Spleen (tissue), 11 donors: ENCODE data around the gene MMP8. TPM values are rescaled to one million over a fixed set of nuclear protein-coding genes. Genes with fewer than 3 reads are reported as not detected.
A peak's percentile ranks its signal among the peaks of the same experiment; 100 is the strongest.

ENCODE experiments used
- DNase-seq: peaks from one replicate; pipeline ENCODE4 v3.0.0-alpha.2; 2020
- H3K27ac ChIP-seq, 8 donors: fragments of 200-600 bp; sonication (generic) in 7 of 8; 1 replicate in 4 of 8; 2 replicates in 4 of 8; pipeline versions ENCODE4 v1.5.0 to v1.8.0; 2016 to 2021; ENCODE audit warnings: inconsistent platforms in 4 of 8, mild to moderate bottlenecking in 4 of 8, moderate library complexity in 1 of 8
- H3K27me3 ChIP-seq, 7 donors: fragments of 200-600 bp; sonication (generic) in 6 of 7; replicated peaks in 1 of 7; 1 replicate in 4 of 7; 2 replicates in 3 of 7; pipeline versions ENCODE4 v1.5.0 to v1.8.0; 2016 to 2021; ENCODE audit warnings: inconsistent platforms in 3 of 7, mild to moderate bottlenecking in 1 of 7
- H3K36me3 ChIP-seq, 6 donors: fragments of 200-600 bp; sonication (generic) in 5 of 6; 1 replicate in 4 of 6; 2 replicates in 2 of 6; pipeline versions ENCODE4 v1.5.0 to v1.8.0; 2016 to 2021; ENCODE audit warnings: inconsistent platforms in 2 of 6
- H3K4me1 ChIP-seq, 6 donors: fragments of 200-600 bp; sonication (generic) in 5 of 6; 1 replicate in 3 of 6; 2 replicates in 3 of 6; pipeline versions ENCODE4 v1.5.0 to v1.8.0; 2016 to 2021; ENCODE audit warnings: inconsistent platforms in 3 of 6
- H3K4me3 ChIP-seq, 8 donors: fragments of 200-600 bp; sonication (generic) in 7 of 8; 1 replicate in 4 of 8; 2 replicates in 4 of 8; pipeline versions ENCODE4 v1.5.0 to v1.8.0; 2016 to 2021; ENCODE audit warnings: inconsistent platforms in 4 of 8, mild to moderate bottlenecking in 4 of 8, moderate library complexity in 2 of 8
- H3K9me3 ChIP-seq, 8 donors: fragments of 200-600 bp; sonication (generic) in 7 of 8; 1 replicate in 4 of 8; 2 replicates in 4 of 8; pipeline versions ENCODE4 v1.5.0 to v1.8.0; 2016 to 2021; ENCODE audit warnings: inconsistent platforms in 4 of 8
- CTCF ChIP-seq, 11 experiments: fragments of 200-600 bp in 7 of 11; fragments of 450-650 bp in 4 of 11; sonication (generic) in 4 of 11; IDR thresholded peaks in 8 of 11; conservative IDR thresholded peaks in 3 of 11; 1 replicate in 7 of 11; 2 replicates in 4 of 11; pipeline versions ENCODE4 v1.4.0 to v1.8.0; 2016 to 2021; ENCODE audit warnings: antibody characterized with exemption in 11 of 11, inconsistent platforms in 4 of 11, mild to moderate bottlenecking in 1 of 11
- POLR2A ChIP-seq, 3 donors: fragments of 450-650 bp; IDR thresholded peaks; one replicate each; pipeline ENCODE4 v1.5.1; 2017; ENCODE audit warnings: antibody characterized with exemption in 3 of 3, mild to moderate bottlenecking in 1 of 3
- POLR2AphosphoS5 ChIP-seq, 3 donors: sonication (generic); formaldehyde crosslinking; IDR thresholded peaks; one replicate each; pipeline ENCODE4 v1.5.1; 2017; ENCODE audit warnings: antibody characterized with exemption in 3 of 3
- WGBS, 5 donors: extraction: QIAGEN DNeasy Blood & Tissue Kit in 3 of 5; methylation state at CpG; one replicate each; pipeline versions ENCODE4 v1.1.5 to v1.1.7; 2013 to 2018; 5-methylcytosine and 5-hydroxymethylcytosine counted together
- intact Hi-C: fragments of 100-400 bp; cut with DNase I; formaldehyde crosslinking; loops from one replicate; pipeline ENCODE4 v1.15.0; 2023; ENCODE audit warnings: low total_unique reads
- polyA plus RNA-seq, 3 donors: library from polyadenylated mRNA; stranded (reverse); fragments of 200-250 nt; gene quantifications; one replicate each; pipeline ENCODE4 v1.2.1, GENCODE V29; 2013
- total RNA-seq, 7 donors: library from RNA; depleted of rRNA in 3 of 7; stranded (reverse); fragments of >200 nt in 3 of 7; fragmentation: NEBNext Ultra II Directional in 4 of 7; extraction: Animal tissue kit (Norgen Biotek cat#: 25700) in 4 of 7; gene quantifications; one replicate each; pipeline versions ENCODE4 v1.1.0 to v1.2.1, GENCODE V29; 2016 to 2021
- donor health status: healthy with polysubstance abuse.
- donor health status: DM: no; HTN: no; CAD: no; lungs with moderate emphysema.
- donor health status: DM: no; HTN: no; CAD: no.
- donor health status: Bipolar disorder and iron deficiency.
- donor health status: healthy.
- donor health status: DM: no; HTN: no; CAD: no.
- donor health status: DM: yes; HTN: yes; CAD: no.

MMP8 gene
- total and polyA plus RNA-seq, 10 donors = 0.87 to 120 (median 16.6) TPM

- Histone ChIP-seq H3K27me3 (no peaks in the 10 kb centered on the region), H3K9me3 (no peaks in the 10 kb centered on the region), H3K4me1 (peaks cover 0 to 11% (median 0%) of the 10 kb centered on the region in 6 donors), H3K27ac (no peak overlapping the region), H3K36me3 (no peaks in the 10 kb centered on the region), H3K4me3 (no peak overlapping the region)
- TF ChIP-seq POLR2AphosphoS5 (IDR thresholded peaks at IDR 0.05) = no peak
- TF ChIP-seq CTCF (IDR thresholded peaks at IDR 0.05 in 8 of 11, conservative IDR thresholded peaks at IDR 0.05 in 3 of 11) = no peak
- no peak for TF ChIP-seq POLR2A (IDR thresholded peaks at IDR 0.05)
- DNase-seq = no peak
- intact Hi-C loops = no loop called here
- 53 to 66% (median 63%) methylated on average over 9 of the region's 9 CpGs for WGBS, 5 donors
These were observed 5.4 kb upstream of the MMP8 start for GRCh38 chr11:102729849-102730815.

GRCh38 chr11:102727890-102728289, 3.1 kb upstream of the MMP8 start:
- Histone ChIP-seq H3K9me3 (no peaks in the 10 kb centered on the region), H3K27me3 (no peaks in the 10 kb centered on the region), H3K4me1 (peaks cover 0 to 14% (median 0%) of the 10 kb centered on the region in 6 donors), H3K4me3 (no peak overlapping the region), H3K36me3 (no peaks in the 10 kb centered on the region), H3K27ac (peak overlapping the region in 4 of 8 donors; percentile 56 to 73 (median 68))
- 43 to 76% (median 62%) methylated on average over 2 of the region's 2 CpGs for WGBS, 5 donors
- intact Hi-C loops = no loop called here
- TF ChIP-seq POLR2A (IDR thresholded peaks at IDR 0.05) (no peak), POLR2AphosphoS5 (IDR thresholded peaks at IDR 0.05) (no peak), CTCF (IDR thresholded peaks at IDR 0.05 in 8 of 11, conservative IDR thresholded peaks at IDR 0.05 in 3 of 11) (no peak)
- no peak for DNase-seq

GRCh38 chr11:102722821-102723220, 1.9 kb downstream of the MMP8 start:
- Histone ChIP-seq H3K9me3 (no peaks in the 10 kb centered on the region), H3K4me3 (no peak overlapping the region), H3K27ac (peak overlapping the region in 4 of 8 donors; percentile 23 to 69 (median 56)), H3K27me3 (no peaks in the 10 kb centered on the region), H3K36me3 (no peaks in the 10 kb centered on the region), H3K4me1 (peaks cover 0 to 22% (median 0%) of the 10 kb centered on the region in 6 donors)
- intact Hi-C loops = no loop called here
- no peak for DNase-seq
- TF ChIP-seq POLR2A (IDR thresholded peaks at IDR 0.05) = no peak
- TF ChIP-seq CTCF (IDR thresholded peaks at IDR 0.05 in 8 of 11, conservative IDR thresholded peaks at IDR 0.05 in 3 of 11) = no peak
- no peak for TF ChIP-seq POLR2AphosphoS5 (IDR thresholded peaks at IDR 0.05)

GRCh38 chr11:102719620-102720277, 5.0 kb downstream of the MMP8 start:
- H3K9me3 ChIP-seq = no peaks in the 10 kb centered on the region
- DNase-seq = no peak
- no peak overlapping the region for H3K4me3 ChIP-seq
- H3K27ac ChIP-seq = no peak overlapping the region
- no peak for TF ChIP-seq CTCF (IDR thresholded peaks at IDR 0.05 in 8 of 11, conservative IDR thresholded peaks at IDR 0.05 in 3 of 11)
- H3K27me3 ChIP-seq = no peaks in the 10 kb centered on the region
- intact Hi-C loops = no loop called here
- WGBS, 5 donors = 49 to 66% (median 59%) methylated on average over 4 of the region's 4 CpGs
- H3K4me1 ChIP-seq = peaks cover 0 to 23% (median 2%) of the 10 kb centered on the region in 6 donors
- H3K36me3 ChIP-seq = no peaks in the 10 kb centered on the region
